K562 (cell line): Measurements from ENCODE around the gene EFNA2. TPM values are rescaled to one million over a fixed set of nuclear protein-coding genes. Genes with fewer than 3 reads are reported as not detected.
A peak's percentile ranks its signal among the peaks of the same experiment; 100 is the strongest.

Experiments
- ATAC-seq: fragments of 200-7000 bp; cut with Tn5 transposase; 3 replicates; pipeline ENCODE4 v1.9.1; 2020; ENCODE audit warnings: moderate library complexity
- BruUV-seq: library from RNA; stranded (reverse); fragments of 400-500 nt; replicated peaks from 2 replicates; lab custom pipeline; 2021; lab: Mats Ljungman, UMichigan
- CTCF ChIA-PET: fragments of 300-600 bp; formaldehyde crosslinking; extraction: SDS; loops from one replicate; lab custom pipeline; 2021; ENCODE audit warnings: low intra/inter-chr PET ratio; lab: Yijun Ruan, JAX
- POLR2A ChIA-PET: fragments of 300-600, 350-650 bp; sonication (Branson Sonifier 250); formaldehyde crosslinking; extraction: SDS; loops from one replicate; lab custom pipeline; 2021; ENCODE audit warnings: antibody characterized with exemption, inconsistent platforms; lab: Yijun Ruan, JAX
- DNase-seq, 4 experiments: peaks; one replicate each; pipeline versions ENCODE4 v3.0.0 to v3.0.0-alpha.2; 2011 to 2018; ENCODE audit warnings: low spot score in 3 of 4, mixed read lengths in 3 of 4; ENCODE audit errors: extremely low read depth in 1 of 4
- FAIRE-seq: peaks from 2 replicates; lab custom pipeline; 2011; peaks lifted over from hg19 to GRCh38; lab: Jason Lieb, UNC
- H2AFZ ChIP-seq: 2 replicates; pipeline ENCODE4 v1.6.0; 2011; ENCODE audit warnings: low read depth, low read length, control low read depth, inconsistent platforms
- H3K27ac ChIP-seq: fragments of 200-600 bp; 3 replicates; pipeline ENCODE4 v1.8.0; 2011; ENCODE audit warnings: low read depth, mild to moderate bottlenecking, control low read depth, inconsistent platforms, low read length, moderate library complexity, mixed read lengths; ENCODE audit errors: extremely low read depth
- H3K27me3 ChIP-seq, 2 experiments: fragments of 300-600 bp in 1 of 2; 2 replicates in 1 of 2; 3 replicates in 1 of 2; pipeline versions ENCODE4 v1.6.0 to v1.8.0; 2011; ENCODE audit warnings: inconsistent platforms in 2 of 2, low read length in 2 of 2, mild to moderate bottlenecking in 1 of 2, mixed read lengths in 1 of 2, moderate library complexity in 1 of 2; ENCODE audit not compliant: control insufficient read depth in 2 of 2, insufficient read depth in 2 of 2
- H3K36me3 ChIP-seq: fragments of 300-600 bp; 3 replicates; pipeline ENCODE4 v1.8.0; 2011; ENCODE audit warnings: mild to moderate bottlenecking, low read length, inconsistent platforms; ENCODE audit not compliant: control insufficient read depth, insufficient read depth
- H3K4me1 ChIP-seq, 2 experiments: fragments of 200-600 bp in 1 of 2; replicated peaks in 1 of 2; 2 replicates in 1 of 2; 3 replicates in 1 of 2; pipeline versions ENCODE4 v1.5.1 to v1.8.0; 2011; ENCODE audit warnings: inconsistent platforms in 2 of 2, low read length in 2 of 2, mild to moderate bottlenecking in 1 of 2, mixed read lengths in 1 of 2, moderate library complexity in 1 of 2; ENCODE audit not compliant: control insufficient read depth in 2 of 2, insufficient read depth in 2 of 2
- H3K4me2 ChIP-seq: 2 replicates; pipeline ENCODE4 v1.6.1; 2011; ENCODE audit warnings: low read length, control low read depth, inconsistent platforms, mixed read lengths; ENCODE audit not compliant: insufficient read depth
- H3K4me3 ChIP-seq: fragments of 200-600 bp; sonication (generic), shearing (Covaris generic); 2 replicates; pipeline ENCODE4 v1.5.1; 2016; ENCODE audit warnings: control low read depth, inconsistent platforms
- H3K79me2 ChIP-seq: fragments of 200-600 bp; 3 replicates; pipeline ENCODE4 v1.8.0; 2011; ENCODE audit warnings: low read length, inconsistent platforms; ENCODE audit not compliant: control insufficient read depth, insufficient read depth
- H3K9ac ChIP-seq, 2 experiments: 2 replicates each; pipeline versions ENCODE4 v1.6.0 to v1.6.1; 2011; ENCODE audit warnings: low read depth in 2 of 2, low read length in 2 of 2, control low read depth in 1 of 2, inconsistent platforms in 1 of 2, mild to moderate bottlenecking in 1 of 2, mixed read lengths in 1 of 2; ENCODE audit not compliant: insufficient read depth in 1 of 2
- H3K9me1 ChIP-seq: one replicate; pipeline ENCODE4 v1.6.0; 2011; ENCODE audit warnings: inconsistent platforms, mild to moderate bottlenecking, low read length, moderate library complexity; ENCODE audit not compliant: control insufficient read depth, insufficient read depth
- H3K9me3 ChIP-seq: replicated peaks from 2 replicates; pipeline ENCODE4 v1.5.1; 2011; ENCODE audit warnings: low read depth, low read length, inconsistent platforms; ENCODE audit not compliant: control insufficient read depth, insufficient read depth
- H4K20me1 ChIP-seq: replicated peaks from 2 replicates; pipeline ENCODE4 v1.6.1; 2011; ENCODE audit warnings: low read length, inconsistent platforms, mixed read lengths; ENCODE audit not compliant: control insufficient read depth, insufficient read depth
- BHLHE40 ChIP-seq: IDR thresholded peaks from 2 replicates; pipeline ENCODE4 v1.6.1; 2011; ENCODE audit warnings: low read length, improper control_type of control experiment
- CREB3L1 ChIP-seq: fragments of 450-650 bp; IDR thresholded peaks from 2 replicates; pipeline ENCODE4 v1.6.1; 2014; ENCODE audit warnings: low read depth, mild to moderate bottlenecking, moderate library complexity, borderline replicate concordance
- ESRRB ChIP-seq: fragments of 250-450 bp; sonication (Bioruptor Pico); IDR thresholded peaks from 2 replicates; pipeline ENCODE4 v1.5.0; 2020; ENCODE audit warnings: mild to moderate bottlenecking, moderate library complexity, borderline replicate concordance
- FOSL1 ChIP-seq: fragments of 200-800 bp; sonication (Bioruptor generic); conservative IDR thresholded peaks from 2 replicates; pipeline ENCODE4 v1.6.1; 2016; ENCODE audit warnings: missing genetic modification characterization, missing compliant biosample characterization
- GATAD2B ChIP-seq: fragments of 450-650 bp; IDR thresholded peaks from 2 replicates; pipeline ENCODE4 v1.6.1; 2017; ENCODE audit warnings: mild to moderate bottlenecking, borderline replicate concordance
- MCM7 ChIP-seq, 2 experiments: fragments of 450-650 bp; IDR thresholded peaks; 2 replicates each; pipeline ENCODE4 v1.6.1; 2016 to 2018
- SIN3A ChIP-seq, 2 experiments: fragments of 150-350 bp in 1 of 2; IDR thresholded peaks; 2 replicates each; pipeline ENCODE4 v1.6.1; 2011 to 2016; ENCODE audit warnings: borderline replicate concordance in 2 of 2, low read depth in 2 of 2, low read length in 2 of 2, mild to moderate bottlenecking in 2 of 2, moderate library complexity in 2 of 2; ENCODE audit not compliant: control insufficient read depth in 1 of 2
- YY1 ChIP-seq, 3 experiments: IDR thresholded peaks; 2 replicates each; pipeline ENCODE4 v1.6.1; 2011; ENCODE audit warnings: low read length in 2 of 3, mild to moderate bottlenecking in 2 of 3, moderate library complexity in 2 of 3, borderline replicate concordance in 1 of 3, control low read depth in 1 of 3, low read depth in 1 of 3; ENCODE audit not compliant: insufficient read depth in 3 of 3, insufficient replicate concordance in 2 of 3, control insufficient read depth in 1 of 3, insufficient read length in 1 of 3; ENCODE audit errors: extremely low read depth in 1 of 3
- ZFX ChIP-seq: sonication (generic); formaldehyde crosslinking; IDR thresholded peaks from 2 replicates; pipeline ENCODE4 v1.8.0; 2022; ENCODE audit warnings: mild to moderate bottlenecking, missing genetic modification reagents, moderate library complexity
- ZNF395 ChIP-seq: fragments of 200-800 bp; sonication (Bioruptor generic); IDR thresholded peaks from 2 replicates; pipeline ENCODE4 v1.6.1; 2017; ENCODE audit warnings: missing genetic modification characterization, missing compliant biosample characterization
- WGBS: fragments of 100-300 bp; shearing (Covaris generic); methylation state at CpG from one replicate; pipeline ENCODE4 v1.1.6; 2016; ENCODE audit warnings: low coverage, mixed read lengths; ENCODE audit not compliant: insufficient coverage; ENCODE audit errors: missing lambda C conversion rate; 5-methylcytosine and 5-hydroxymethylcytosine counted together
- in situ Hi-C: fragments of 300-500 bp; cut with MboI; formaldehyde crosslinking; loops from 4 replicates; pipeline ENCODE4 v1.15.0; 2018; ENCODE audit warnings: inconsistent platforms, mixed read lengths
- intact Hi-C: fragments of 100-400 bp; cut with micrococcal nuclease; formaldehyde crosslinking; loops from 2 replicates; pipeline ENCODE4 v1.14.2; 2022
- polyA plus RNA-seq, 8 experiments: library from polyadenylated mRNA; depleted of rRNA in 4 of 8; stranded (reverse) in 5 of 8; unstranded in 3 of 8; fragments of >200 nt; fragmentation: Nextera tagmentation in 2 of 8; fragmentation: Illumina TruSeq in 1 of 8; extraction: Ambion mirVana in 2 of 8; extraction: Trizol in 1 of 8; gene quantifications; 2 replicates each; pipeline versions ENCODE4 v1.2.1 to v1.2.3, GENCODE V29; 2011 to 2014; ENCODE audit warnings: inconsistent platforms in 1 of 8, missing spikeins in 1 of 8
- total RNA-seq, 7 experiments: library from RNA; depleted of rRNA in 6 of 7; stranded (reverse); fragments of >200 nt in 6 of 7; fragmentation: Illumina TruSeq in 2 of 7; extraction: Trizol in 2 of 7; gene quantifications; 2 replicates each; pipeline versions ENCODE4 v1.2.1 to v1.2.3, GENCODE V29; 2011 to 2021; ENCODE audit warnings: low replicate concordance in 1 of 7
- TF ChIP-seq, protein P1 (sequence below): sonication (generic); formaldehyde crosslinking; IDR thresholded peaks from 2 replicates; pipeline ENCODE4 v1.8.0; 2023; ENCODE audit warnings: missing genetic modification reagents, mild to moderate bottlenecking, borderline replicate concordance

Gene EFNA2
- total and polyA plus RNA-seq, 9 of the 15 experiments (the other 6 are each of a cell fraction or from before 2014, with no cell fraction given), result 0.11 to 0.44 (median 0.15) TPM; not detected in 6

GRCh38 chr19:1265615-1266128 is 20.0 kb upstream of the EFNA2 start:
- peak overlapping the region; percentile 59 for H3K4me3 ChIP-seq
- H3K9me3 ChIP-seq, result no peaks in the 10 kb centered on the region
- in situ Hi-C loops (no loop called here), intact Hi-C loops (loop anchor here (1.0 kb wide), 2 partner anchors 16 to 21 kb away; no protein-coding TSS in a partner anchor)
- H2AFZ ChIP-seq, result peak overlapping the region; percentile 80
- peaks cover 29% of the 10 kb centered on the region for H3K79me2 ChIP-seq
- WGBS, result 10% methylated on average over 19 of the region's 28 CpGs
- peak overlapping the region; percentile 36 to 87; a peak in 3 of 4 replicates for H3K9ac ChIP-seq
- ChIA-PET CTCF (interaction anchor here (1.3 to 3.3 kb wide), 2 partner anchors 13 to 22 kb away, joined by 5 to 51 read pairs; no protein-coding TSS in a partner anchor), POLR2A (interaction anchor here (0.6 to 2.3 kb wide), 4 partner anchors 9 to 267 kb away, joined by 3 to 11 read pairs (median 7); no protein-coding TSS in a partner anchor)
- peak overlapping the region; percentile 76 for H3K4me2 ChIP-seq
- H3K4me1 ChIP-seq, result peaks cover 55 to 94% of the 10 kb centered on the region in 2 experiments
- no peaks in the 10 kb centered on the region for H3K27me3 ChIP-seq
- peaks cover 10% of the 10 kb centered on the region; the same call in 2 of the 3 replicates for H3K36me3 ChIP-seq
- H3K9me1 ChIP-seq, result no peaks in the 10 kb centered on the region
- no TSS peak for BruUV-seq
- H4K20me1 ChIP-seq, result peaks cover 9% of the 10 kb centered on the region
- peak in 1 of 4 experiments; percentile 47 for DNase-seq
- FAIRE-seq, result no peak
- peak overlapping the region; percentile 58; the same call in 2 of the 3 replicates for H3K27ac ChIP-seq
- no peak for ATAC-seq
- TF ChIP-seq FOSL1 (tag), result peak; percentile 93
- TF ChIP-seq CREB3L1, result 0 out of 2 replicates have a peak, but pooled peaks have one; percentile 22
- TF ChIP-seq ZNF395 (CRISPR knock-in tag), result peak; percentile 48; the same call in 1 of the 2 replicates
- peak; percentile 64 for TF ChIP-seq BHLHE40
- TF ChIP-seq, protein P1, sequence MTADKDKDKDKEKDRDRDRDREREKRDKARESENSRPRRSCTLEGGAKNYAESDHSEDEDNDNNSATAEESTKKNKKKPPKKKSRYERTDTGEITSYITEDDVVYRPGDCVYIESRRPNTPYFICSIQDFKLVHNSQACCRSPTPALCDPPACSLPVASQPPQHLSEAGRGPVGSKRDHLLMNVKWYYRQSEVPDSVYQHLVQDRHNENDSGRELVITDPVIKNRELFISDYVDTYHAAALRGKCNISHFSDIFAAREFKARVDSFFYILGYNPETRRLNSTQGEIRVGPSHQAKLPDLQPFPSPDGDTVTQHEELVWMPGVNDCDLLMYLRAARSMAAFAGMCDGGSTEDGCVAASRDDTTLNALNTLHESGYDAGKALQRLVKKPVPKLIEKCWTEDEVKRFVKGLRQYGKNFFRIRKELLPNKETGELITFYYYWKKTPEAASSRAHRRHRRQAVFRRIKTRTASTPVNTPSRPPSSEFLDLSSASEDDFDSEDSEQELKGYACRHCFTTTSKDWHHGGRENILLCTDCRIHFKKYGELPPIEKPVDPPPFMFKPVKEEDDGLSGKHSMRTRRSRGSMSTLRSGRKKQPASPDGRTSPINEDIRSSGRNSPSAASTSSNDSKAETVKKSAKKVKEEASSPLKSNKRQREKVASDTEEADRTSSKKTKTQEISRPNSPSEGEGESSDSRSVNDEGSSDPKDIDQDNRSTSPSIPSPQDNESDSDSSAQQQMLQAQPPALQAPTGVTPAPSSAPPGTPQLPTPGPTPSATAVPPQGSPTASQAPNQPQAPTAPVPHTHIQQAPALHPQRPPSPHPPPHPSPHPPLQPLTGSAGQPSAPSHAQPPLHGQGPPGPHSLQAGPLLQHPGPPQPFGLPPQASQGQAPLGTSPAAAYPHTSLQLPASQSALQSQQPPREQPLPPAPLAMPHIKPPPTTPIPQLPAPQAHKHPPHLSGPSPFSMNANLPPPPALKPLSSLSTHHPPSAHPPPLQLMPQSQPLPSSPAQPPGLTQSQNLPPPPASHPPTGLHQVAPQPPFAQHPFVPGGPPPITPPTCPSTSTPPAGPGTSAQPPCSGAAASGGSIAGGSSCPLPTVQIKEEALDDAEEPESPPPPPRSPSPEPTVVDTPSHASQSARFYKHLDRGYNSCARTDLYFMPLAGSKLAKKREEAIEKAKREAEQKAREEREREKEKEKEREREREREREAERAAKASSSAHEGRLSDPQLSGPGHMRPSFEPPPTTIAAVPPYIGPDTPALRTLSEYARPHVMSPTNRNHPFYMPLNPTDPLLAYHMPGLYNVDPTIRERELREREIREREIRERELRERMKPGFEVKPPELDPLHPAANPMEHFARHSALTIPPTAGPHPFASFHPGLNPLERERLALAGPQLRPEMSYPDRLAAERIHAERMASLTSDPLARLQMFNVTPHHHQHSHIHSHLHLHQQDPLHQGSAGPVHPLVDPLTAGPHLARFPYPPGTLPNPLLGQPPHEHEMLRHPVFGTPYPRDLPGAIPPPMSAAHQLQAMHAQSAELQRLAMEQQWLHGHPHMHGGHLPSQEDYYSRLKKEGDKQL (CRISPR knock-in tag), result no peak
- TF ChIP-seq YY1 (IDR thresholded peaks at IDR 0.05; ENCODE audit: borderline replicate concordance in 1 of 3, control insufficient read depth in 1 of 3, extremely low read depth in 1 of 3, insufficient read depth in 3 of 3, insufficient read length in 1 of 3, insufficient replicate concordance in 2 of 3, low read depth in 1 of 3, low read length in 2 of 3), result peak in 1 of 3 experiments; percentile 2
- no peak for TF ChIP-seq ESRRB (CRISPR knock-in tag)
- no peak for TF ChIP-seq ZFX (CRISPR knock-in tag)
- 0 out of 2 replicates have a peak, but pooled peaks have one; percentile 40 for TF ChIP-seq GATAD2B
- no peak for TF ChIP-seq MCM7 (IDR thresholded peaks at IDR 0.05)
- TF ChIP-seq SIN3A (IDR thresholded peaks at IDR 0.05; ENCODE audit: borderline replicate concordance in 2 of 2, control insufficient read depth in 1 of 2, low read depth in 2 of 2, low read length in 2 of 2), result 0 out of 4 replicates have a peak, but pooled peaks of 1 of the 2 experiments have one; percentile 32
